ENCODE results near the gene JAK2.

DNA sequence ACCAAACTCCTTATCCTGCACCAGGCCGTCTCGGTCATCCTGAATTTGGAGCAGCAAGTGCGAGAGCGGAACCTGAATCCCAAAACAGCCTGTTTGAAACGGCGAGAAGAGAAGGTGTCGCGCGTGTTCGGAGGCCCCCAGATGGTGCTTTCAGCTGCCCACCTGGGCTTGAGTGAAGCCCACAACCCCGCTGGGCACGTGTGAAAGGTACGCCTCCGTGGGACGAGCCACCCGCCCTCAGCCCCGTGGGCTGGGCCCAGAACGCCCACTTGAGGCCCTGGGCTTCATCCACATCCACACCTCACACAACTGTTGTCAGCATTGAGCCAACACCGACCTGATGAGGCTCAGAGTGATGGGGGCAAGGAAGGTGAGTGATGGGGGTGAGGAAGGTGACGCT is 127.6 kb downstream of the JAK2 start:
- TF ChIP-seq, protein P1, sequence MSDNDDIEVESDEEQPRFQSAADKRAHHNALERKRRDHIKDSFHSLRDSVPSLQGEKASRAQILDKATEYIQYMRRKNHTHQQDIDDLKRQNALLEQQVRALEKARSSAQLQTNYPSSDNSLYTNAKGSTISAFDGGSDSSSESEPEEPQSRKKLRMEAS (IDR thresholded peaks at IDR 0.05; ENCODE audit: insufficient read depth, insufficient read length) = no peak
- TF ChIP-seq, protein P2, sequence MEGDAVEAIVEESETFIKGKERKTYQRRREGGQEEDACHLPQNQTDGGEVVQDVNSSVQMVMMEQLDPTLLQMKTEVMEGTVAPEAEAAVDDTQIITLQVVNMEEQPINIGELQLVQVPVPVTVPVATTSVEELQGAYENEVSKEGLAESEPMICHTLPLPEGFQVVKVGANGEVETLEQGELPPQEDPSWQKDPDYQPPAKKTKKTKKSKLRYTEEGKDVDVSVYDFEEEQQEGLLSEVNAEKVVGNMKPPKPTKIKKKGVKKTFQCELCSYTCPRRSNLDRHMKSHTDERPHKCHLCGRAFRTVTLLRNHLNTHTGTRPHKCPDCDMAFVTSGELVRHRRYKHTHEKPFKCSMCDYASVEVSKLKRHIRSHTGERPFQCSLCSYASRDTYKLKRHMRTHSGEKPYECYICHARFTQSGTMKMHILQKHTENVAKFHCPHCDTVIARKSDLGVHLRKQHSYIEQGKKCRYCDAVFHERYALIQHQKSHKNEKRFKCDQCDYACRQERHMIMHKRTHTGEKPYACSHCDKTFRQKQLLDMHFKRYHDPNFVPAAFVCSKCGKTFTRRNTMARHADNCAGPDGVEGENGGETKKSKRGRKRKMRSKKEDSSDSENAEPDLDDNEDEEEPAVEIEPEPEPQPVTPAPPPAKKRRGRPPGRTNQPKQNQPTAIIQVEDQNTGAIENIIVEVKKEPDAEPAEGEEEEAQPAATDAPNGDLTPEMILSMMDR (IDR thresholded peaks at IDR 0.05; ENCODE audit: extremely low read depth in 1 of 2, insufficient read depth in 1 of 2, low read depth in 1 of 2, low read length in 2 of 2) = no peak
- TF ChIP-seq JUN (IDR thresholded peaks at IDR 0.05; ENCODE audit: borderline replicate concordance, insufficient read depth, insufficient read length, low read depth) (no peak), POLR2AphosphoS5 (IDR thresholded peaks at IDR 0.05; ENCODE audit: insufficient read depth, low read depth, low read length) (no peak), POLR2A (IDR thresholded peaks at IDR 0.05; ENCODE audit: low read depth, low read length) (no peak), EZH2 (IDR thresholded peaks at IDR 0.05; ENCODE audit: borderline replicate concordance, low read depth, low read length, severe bottlenecking) (no peak), MYC (IDR thresholded peaks at IDR 0.05; ENCODE audit: low read depth, low read length) (no peak)
